Rectal smooth muscle tissue (tissue), 1 donor: ENCODE results near the gene CDK18.

Experiments
- H3K27ac ChIP-seq: one replicate; pipeline ENCODE4 v1.7.0; 2013; ENCODE audit warnings: low read depth, low read length, inconsistent platforms
- H3K27me3 ChIP-seq: one replicate; pipeline ENCODE4 v1.7.0; 2013; ENCODE audit warnings: low read length; ENCODE audit not compliant: control insufficient read depth, insufficient read depth
- H3K36me3 ChIP-seq: one replicate; pipeline ENCODE4 v1.7.0; 2013; ENCODE audit warnings: low read length; ENCODE audit not compliant: control insufficient read depth, insufficient read depth
- H3K4me1 ChIP-seq: one replicate; pipeline ENCODE4 v1.7.0; 2013; ENCODE audit warnings: low read length; ENCODE audit not compliant: control insufficient read depth, insufficient read depth
- H3K4me3 ChIP-seq: one replicate; pipeline ENCODE4 v1.7.0; 2013; ENCODE audit warnings: low read length
- H3K9ac ChIP-seq: one replicate; pipeline ENCODE4 v1.7.0; 2013; ENCODE audit warnings: low read length

CDK18 gene

GRCh38 chr1:205542367-205542766, 37.9 kb downstream of the CDK18 start:
- Histone ChIP-seq H3K27ac (no peak overlapping the region), H3K27me3 (no peaks in the 10 kb centered on the region)

GRCh38 chr1:205543351-205544301, 39.2 kb downstream of the CDK18 start:
- H3K4me1 ChIP-seq = peaks cover 4% of the 10 kb centered on the region
- H3K9ac ChIP-seq = no peak overlapping the region
- peaks cover 2% of the 10 kb centered on the region for H3K27me3 ChIP-seq
- H3K27ac ChIP-seq = no peak overlapping the region
- peak overlapping the region; percentile 48 for H3K4me3 ChIP-seq
- no peaks in the 10 kb centered on the region for H3K36me3 ChIP-seq

More at GRCh38 chr1:205542367-205542766, 37.9 kb downstream of the CDK18 start:
- Histone ChIP-seq H3K36me3 (no peaks in the 10 kb centered on the region), H3K4me1 (peaks cover 4% of the 10 kb centered on the region), H3K4me3 (no peak overlapping the region), H3K9ac (no peak overlapping the region)

GRCh38 chr1:205545001-205545919, 40.8 kb downstream of the CDK18 start:
- H3K27ac ChIP-seq = no peak overlapping the region
- H3K27me3 ChIP-seq = peaks cover 2% of the 10 kb centered on the region
- H3K36me3 ChIP-seq = no peaks in the 10 kb centered on the region
- no peak overlapping the region for H3K9ac ChIP-seq
- H3K4me1 ChIP-seq = peaks cover 4% of the 10 kb centered on the region
- no peak overlapping the region for H3K4me3 ChIP-seq

- Histone ChIP-seq H3K4me3 (no peak overlapping the region), H3K36me3 (no peaks in the 10 kb centered on the region), H3K4me1 (peaks cover 4% of the 10 kb centered on the region), H3K27me3 (peaks cover 2% of the 10 kb centered on the region), H3K9ac (no peak overlapping the region), H3K27ac (no peak overlapping the region)
These were observed 41.5 kb downstream of the CDK18 start for GRCh38 chr1:205545991-205546390.

- Histone ChIP-seq H3K36me3 (no peaks in the 10 kb centered on the region), H3K27me3 (peaks cover 2% of the 10 kb centered on the region), H3K4me3 (no peak overlapping the region), H3K27ac (no peak overlapping the region), H3K9ac (no peak overlapping the region), H3K4me1 (peaks cover 4% of the 10 kb centered on the region)
These were observed 42.1 kb downstream of the CDK18 start for GRCh38 chr1:205546541-205546940.

- Histone ChIP-seq H3K4me1 (peaks cover 4% of the 10 kb centered on the region), H3K9ac (no peak overlapping the region), H3K27ac (no peak overlapping the region), H3K36me3 (no peaks in the 10 kb centered on the region), H3K4me3 (no peak overlapping the region), H3K27me3 (peaks cover 2% of the 10 kb centered on the region)
These were observed 43.7 kb downstream of the CDK18 start for GRCh38 chr1:205547936-205548827.

- no peaks in the 10 kb centered on the region for H3K27me3 ChIP-seq
- H3K4me1 ChIP-seq = no peaks in the 10 kb centered on the region
- H3K27ac ChIP-seq = no peak overlapping the region
These were observed 49.8 kb downstream of the CDK18 start for GRCh38 chr1:205554026-205554811.

GRCh38 chr1:205561501-205562203, 57.2 kb downstream of the CDK18 start:
- no peak overlapping the region for H3K27ac ChIP-seq
- no peaks in the 10 kb centered on the region for H3K36me3 ChIP-seq
- H3K4me3 ChIP-seq = no peak overlapping the region
- H3K9ac ChIP-seq = no peak overlapping the region
- H3K4me1 ChIP-seq = no peaks in the 10 kb centered on the region
- no peaks in the 10 kb centered on the region for H3K27me3 ChIP-seq

More at GRCh38 chr1:205554026-205554811, 49.8 kb downstream of the CDK18 start:
- H3K36me3 ChIP-seq = no peaks in the 10 kb centered on the region
- H3K4me3 ChIP-seq = no peak overlapping the region
- no peak overlapping the region for H3K9ac ChIP-seq

- H3K9ac ChIP-seq = no peak overlapping the region
- H3K4me3 ChIP-seq = no peak overlapping the region
- H3K4me1 ChIP-seq = no peaks in the 10 kb centered on the region
- no peak overlapping the region for H3K27ac ChIP-seq
- H3K36me3 ChIP-seq = no peaks in the 10 kb centered on the region
- H3K27me3 ChIP-seq = peaks cover 7% of the 10 kb centered on the region
These were observed 59.5 kb downstream of the CDK18 start for GRCh38 chr1:205563927-205564441.

- no peaks in the 10 kb centered on the region for H3K36me3 ChIP-seq
- no peak overlapping the region for H3K4me3 ChIP-seq
- H3K27me3 ChIP-seq = peaks cover 7% of the 10 kb centered on the region
- H3K27ac ChIP-seq = no peak overlapping the region
- no peaks in the 10 kb centered on the region for H3K4me1 ChIP-seq
- H3K9ac ChIP-seq = no peak overlapping the region
These were observed 61.3 kb downstream of the CDK18 start for GRCh38 chr1:205565799-205566198.
